Neuronal stem cell (in vitro differentiated cells): ENCODE data around the gene YTHDF2.

Experiments used
- DNase-seq: peaks from one replicate; pipeline ENCODE4 v3.0.0-alpha.2; 2013; ENCODE audit warnings: low spot score
- H2AFZ ChIP-seq: one replicate; pipeline ENCODE4 v1.6.1; 2013; ENCODE audit warnings: mild to moderate bottlenecking, low read length, inconsistent platforms
- H2AK5ac ChIP-seq: 2 replicates; pipeline ENCODE4 v1.6.1; 2013; ENCODE audit warnings: low read depth, mild to moderate bottlenecking, inconsistent platforms, low read length, moderate library complexity, mixed read lengths
- H2BK120ac ChIP-seq: 2 replicates; pipeline ENCODE4 v1.6.1; 2013; ENCODE audit warnings: low read depth, mild to moderate bottlenecking, inconsistent platforms, low read length, moderate library complexity, mixed read lengths
- H2BK12ac ChIP-seq: one replicate; pipeline ENCODE4 v1.6.1; 2013; ENCODE audit warnings: low read length, inconsistent platforms
- H2BK15ac ChIP-seq: 2 replicates; pipeline ENCODE4 v1.6.1; 2013; ENCODE audit warnings: mild to moderate bottlenecking, low read length, inconsistent platforms, mixed read lengths
- H2BK5ac ChIP-seq: one replicate; pipeline ENCODE4 v1.6.1; 2013; ENCODE audit warnings: inconsistent platforms, mild to moderate bottlenecking, low read length, moderate library complexity
- H3K14ac ChIP-seq: one replicate; pipeline ENCODE4 v1.6.1; 2013; ENCODE audit warnings: low read length, inconsistent platforms
- H3K18ac ChIP-seq: 2 replicates; pipeline ENCODE4 v1.6.1; 2013; ENCODE audit warnings: low read length, inconsistent platforms
- H3K23ac ChIP-seq: 2 replicates; pipeline ENCODE4 v1.6.1; 2013; ENCODE audit warnings: low read depth, mild to moderate bottlenecking, mixed read lengths, low read length, inconsistent platforms; ENCODE audit not compliant: poor library complexity
- H3K27ac ChIP-seq: replicated peaks from 3 replicates; pipeline ENCODE4 v1.5.1; 2013; ENCODE audit warnings: low read length, inconsistent platforms
- H3K27me3 ChIP-seq, 3 experiments: 2 replicates each; pipeline ENCODE4 v1.6.1; 2013; ENCODE audit warnings: low read length in 3 of 3, mild to moderate bottlenecking in 2 of 3, inconsistent platforms in 1 of 3, low read depth in 1 of 3, mixed read lengths in 1 of 3, moderate library complexity in 1 of 3; ENCODE audit not compliant: control insufficient read depth in 3 of 3, insufficient read depth in 3 of 3
- H3K36me3 ChIP-seq, 2 donors: replicated peaks in 1 of 2; 2 replicates each; pipeline ENCODE4 v1.6.1; 2013; ENCODE audit warnings: low read length in 2 of 2; ENCODE audit not compliant: control insufficient read depth in 2 of 2, insufficient read depth in 2 of 2
- H3K4ac ChIP-seq: 2 replicates; pipeline ENCODE4 v1.6.1; 2013; ENCODE audit warnings: inconsistent platforms, mild to moderate bottlenecking, low read length, moderate library complexity
- H3K4me1 ChIP-seq, 2 donors: 1 replicate in 1 of 2; 2 replicates in 1 of 2; pipeline ENCODE4 v1.6.1; 2013; ENCODE audit warnings: low read length in 2 of 2, low read depth in 1 of 2; ENCODE audit not compliant: control insufficient read depth in 2 of 2, insufficient read depth in 1 of 2
- H3K4me2 ChIP-seq: one replicate; pipeline ENCODE4 v1.6.1; 2013; ENCODE audit warnings: mild to moderate bottlenecking, low read length, inconsistent platforms; ENCODE audit not compliant: insufficient read depth, poor library complexity, severe bottlenecking
- H3K4me3 ChIP-seq, 2 donors: 2 replicates each; pipeline ENCODE4 v1.5.1; 2013; ENCODE audit warnings: low read length in 2 of 2, mild to moderate bottlenecking in 2 of 2, inconsistent platforms in 1 of 2, moderate library complexity in 1 of 2
- H3K79me1 ChIP-seq: one replicate; pipeline ENCODE4 v1.6.1; 2013; ENCODE audit warnings: low read depth, mild to moderate bottlenecking, inconsistent platforms, low read length, moderate library complexity
- H3K9ac ChIP-seq: one replicate; pipeline ENCODE4 v1.6.1; 2013; ENCODE audit warnings: mild to moderate bottlenecking, low read depth, low read length, inconsistent platforms; ENCODE audit not compliant: poor library complexity
- H3K9me3 ChIP-seq, 2 donors: replicated peaks in 1 of 2; 2 replicates each; pipeline versions ENCODE3 to v1.6.1; 2013; ENCODE audit warnings: low read length in 2 of 2, mild to moderate bottlenecking in 2 of 2, inconsistent platforms in 1 of 2, low read depth in 1 of 2, mixed read lengths in 1 of 2, moderate library complexity in 1 of 2; ENCODE audit not compliant: control insufficient read depth in 2 of 2, insufficient read depth in 1 of 2
- H4K8ac ChIP-seq: one replicate; pipeline ENCODE4 v1.6.1; 2013; ENCODE audit warnings: low read depth, mild to moderate bottlenecking, inconsistent platforms, low read length, moderate library complexity
- H4K91ac ChIP-seq: one replicate; pipeline ENCODE4 v1.6.1; 2013; ENCODE audit warnings: low read length, low read depth, mild to moderate bottlenecking, inconsistent platforms; ENCODE audit not compliant: poor library complexity
- WGBS, 2 donors: extraction: QIAGEN DNeasy Blood & Tissue Kit; methylation state at CpG; one replicate each; pipeline ENCODE4 v1.1.7; 2013; ENCODE audit warnings: missing lambda C conversion rate in 2 of 2, mixed read lengths in 1 of 2; ENCODE audit not compliant: insufficient read length in 2 of 2, insufficient replicate concordance in 1 of 2; ENCODE audit errors: extremely low coverage in 2 of 2; 5-methylcytosine and 5-hydroxymethylcytosine counted together

The YTHDF2 gene

GRCh38 chr1:28813931-28814465 is 77.3 kb downstream of the YTHDF2 start:
- no peak overlapping the region for H2BK12ac ChIP-seq
- peaks cover 0 to 6% of the 10 kb centered on the region in 2 donors for H3K4me1 ChIP-seq
- H4K8ac ChIP-seq = no peak overlapping the region
- no peak overlapping the region for H2BK120ac ChIP-seq
- no peak overlapping the region for H3K27ac ChIP-seq
- WGBS, 2 donors = no CpG with 5 or more reads among the region's 15 CpGs
- no peak overlapping the region for H2BK5ac ChIP-seq
- no peak overlapping the region for H3K9ac ChIP-seq
- H2BK15ac ChIP-seq = no peak overlapping the region
- no peak overlapping the region for H3K18ac ChIP-seq
- DNase-seq = no peak
- peak overlapping the region; percentile 4 for H4K91ac ChIP-seq
- H3K79me1 ChIP-seq = no peaks in the 10 kb centered on the region
- H2AFZ ChIP-seq = no peak overlapping the region
- H2AK5ac ChIP-seq = no peak overlapping the region
- no peak overlapping the region for H3K23ac ChIP-seq
- no peak overlapping the region for H3K4ac ChIP-seq
- H3K4me3 ChIP-seq = no peak overlapping the region
- no peaks in the 10 kb centered on the region for H3K36me3 ChIP-seq
- no peak overlapping the region for H3K14ac ChIP-seq
- H3K4me2 ChIP-seq = no peak overlapping the region
- peaks cover 12 to 81% (median 25%) of the 10 kb centered on the region in 3 experiments for H3K27me3 ChIP-seq
- H3K9me3 ChIP-seq = peaks cover 1 to 3% of the 10 kb centered on the region in 2 donors

DNA sequence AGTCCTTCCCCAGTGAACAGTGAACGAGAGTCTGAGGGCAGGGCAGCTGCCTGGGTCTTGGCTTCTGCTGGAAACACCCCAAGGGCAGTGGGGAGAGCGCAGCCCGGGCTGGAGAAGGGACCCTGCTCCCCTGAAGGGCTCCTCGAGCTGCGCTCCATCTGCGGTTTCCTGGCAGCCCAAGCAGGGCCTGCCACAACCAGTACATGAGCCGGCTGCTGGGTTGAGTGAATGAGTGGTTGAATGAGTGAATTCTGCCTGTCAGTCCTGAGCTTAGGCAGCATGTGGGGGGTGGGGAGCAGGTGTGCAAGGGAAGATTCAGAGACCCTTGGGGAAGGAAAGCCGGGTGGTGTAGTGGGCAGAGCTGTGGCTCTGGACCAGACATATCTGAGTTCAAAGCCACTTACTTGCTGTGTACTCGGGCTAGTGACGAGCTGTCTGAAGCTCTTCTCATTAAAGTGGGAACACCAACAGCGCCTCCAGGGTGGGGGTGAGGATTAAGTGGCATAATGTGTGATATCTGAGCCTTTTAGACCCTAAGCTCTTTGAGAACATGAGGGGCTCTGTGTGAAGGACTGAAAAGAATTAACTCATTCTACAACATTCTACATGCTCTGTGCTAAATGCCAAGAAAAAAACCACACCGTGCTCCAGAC is 78.9 kb downstream of the YTHDF2 start:
- Histone ChIP-seq H3K4me2 (no peak overlapping the region), H4K8ac (no peak overlapping the region), H3K27me3 (peaks cover 12 to 71% (median 25%) of the 10 kb centered on the region in 3 experiments), H2AFZ (peak overlapping the region; percentile 28), H2BK120ac (no peak overlapping the region), H3K27ac (no peak overlapping the region), H3K4me1 (peaks cover 0 to 6% of the 10 kb centered on the region in 2 donors), H3K18ac (peak overlapping the region; percentile 87), H2BK12ac (peak overlapping the region; percentile 7), H2BK5ac (no peak overlapping the region), H3K4ac (no peak overlapping the region), H3K36me3 (no peaks in the 10 kb centered on the region), H4K91ac (no peak overlapping the region), H3K9me3 (peaks cover 3% of the 10 kb centered on the region in 2 donors), H3K4me3 (no peak overlapping the region), H3K14ac (no peak overlapping the region), H3K23ac (peak overlapping the region; percentile 10), H2AK5ac (no peak overlapping the region), H3K9ac (no peak overlapping the region), H2BK15ac (no peak overlapping the region), H3K79me1 (no peaks in the 10 kb centered on the region)
- DNase-seq = no peak
- WGBS, 2 donors = no CpG with 5 or more reads among the region's 12 CpGs

- Histone ChIP-seq H3K27ac (no peak overlapping the region), H3K14ac (no peak overlapping the region), H2BK12ac (no peak overlapping the region), H2AK5ac (no peak overlapping the region), H3K27me3 (peaks cover 7 to 57% (median 13%) of the 10 kb centered on the region in 3 experiments), H2AFZ (no peak overlapping the region), H3K9me3 (peaks cover 3% of the 10 kb centered on the region in 2 donors), H4K8ac (no peak overlapping the region), H3K36me3 (no peaks in the 10 kb centered on the region), H3K4me3 (no peak overlapping the region), H2BK5ac (no peak overlapping the region), H3K4me2 (no peak overlapping the region), H3K4me1 (peaks cover 0 to 6% of the 10 kb centered on the region in 2 donors), H2BK120ac (no peak overlapping the region), H3K18ac (no peak overlapping the region), H2BK15ac (no peak overlapping the region), H3K23ac (no peak overlapping the region), H4K91ac (no peak overlapping the region), H3K79me1 (no peaks in the 10 kb centered on the region), H3K4ac (no peak overlapping the region), H3K9ac (no peak overlapping the region)
- WGBS, 2 donors = no CpG with 5 or more reads among the region's 7 CpGs
- no peak for DNase-seq
Observed at GRCh38 chr1:28817133-28817532, 80.4 kb downstream of the YTHDF2 start.

- Histone ChIP-seq H3K9ac (no peak overlapping the region), H3K18ac (no peak overlapping the region), H2AFZ (no peak overlapping the region), H3K27me3 (peaks cover 0 to 38% (median 0%) of the 10 kb centered on the region in 3 experiments), H3K4me3 (no peak overlapping the region), H3K4ac (no peak overlapping the region), H3K36me3 (no peaks in the 10 kb centered on the region), H2BK15ac (no peak overlapping the region), H4K8ac (no peak overlapping the region), H3K14ac (no peak overlapping the region), H2BK12ac (no peak overlapping the region), H2BK120ac (no peak overlapping the region), H4K91ac (no peak overlapping the region), H3K9me3 (peaks cover 0 to 2% of the 10 kb centered on the region in 2 donors), H3K27ac (no peak overlapping the region), H3K79me1 (no peaks in the 10 kb centered on the region), H3K23ac (no peak overlapping the region), H2BK5ac (no peak overlapping the region), H3K4me2 (no peak overlapping the region), H3K4me1 (peaks cover 0 to 6% of the 10 kb centered on the region in 2 donors), H2AK5ac (peak overlapping the region; percentile 81)
- DNase-seq = no peak
Observed at GRCh38 chr1:28819020-28819419, 82.3 kb downstream of the YTHDF2 start.
